HUDEP-2 (cell line): ENCODE data around the gene INSC.

Experiments used
- DNase-seq, 76 experiments: peaks; one replicate each; lab custom pipeline; 2025; ENCODE audit not compliant: unreplicated experiment in 76 of 76; lab: John Stamatoyannopoulos, UW

Gene INSC

GRCh38 chr11:15107730-15108515 lies 6.8 kb upstream of the INSC start:
- DNase-seq, result no peak

DNA sequence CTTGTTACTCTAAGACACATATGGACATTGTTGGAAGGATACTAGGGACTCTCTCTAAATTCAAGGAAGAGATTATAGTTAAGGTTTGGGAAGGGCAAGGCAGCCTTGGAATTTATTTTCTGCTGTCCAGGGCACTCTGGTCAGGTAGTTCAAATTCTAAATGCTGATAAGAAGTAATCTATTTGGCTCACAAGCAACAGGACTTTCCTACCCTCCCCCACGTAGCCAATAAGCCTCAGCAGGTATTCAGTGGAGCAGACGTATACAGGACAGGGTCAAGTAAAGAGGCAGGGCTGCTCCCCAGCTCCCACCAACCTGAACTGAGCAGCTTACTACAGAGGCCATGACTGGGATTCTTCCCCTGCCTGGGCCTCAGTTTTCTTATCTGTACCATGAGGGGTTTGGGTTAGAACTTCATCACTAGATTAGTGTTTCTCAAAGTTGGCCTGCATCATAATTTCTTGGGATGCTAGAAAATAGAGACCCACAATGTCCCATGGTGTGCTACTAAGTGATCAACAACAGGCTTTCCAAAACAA lies 6.1 kb upstream of the INSC start:
- DNase-seq, result no peak

DNA sequence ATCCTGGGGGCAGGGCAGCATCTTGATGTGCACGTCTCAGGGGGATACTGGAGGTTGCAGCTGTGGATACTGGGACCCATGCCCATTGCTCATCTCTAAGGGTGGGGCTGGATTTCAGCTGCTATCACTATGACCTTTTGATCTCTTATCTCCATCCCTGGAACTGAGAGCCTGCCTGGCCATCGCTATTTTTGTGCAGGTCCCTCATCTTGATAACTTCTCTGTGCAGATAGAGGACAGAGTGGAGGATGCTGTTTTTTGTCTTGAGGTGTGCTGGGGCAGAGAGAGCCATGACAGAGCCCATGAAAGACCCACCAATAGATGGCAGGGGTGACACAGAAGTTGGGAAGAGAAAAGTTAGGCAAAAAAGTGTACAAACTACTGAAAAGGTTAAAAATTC lies 5.1 kb upstream of the INSC start:
- DNase-seq, result no peak

DNA sequence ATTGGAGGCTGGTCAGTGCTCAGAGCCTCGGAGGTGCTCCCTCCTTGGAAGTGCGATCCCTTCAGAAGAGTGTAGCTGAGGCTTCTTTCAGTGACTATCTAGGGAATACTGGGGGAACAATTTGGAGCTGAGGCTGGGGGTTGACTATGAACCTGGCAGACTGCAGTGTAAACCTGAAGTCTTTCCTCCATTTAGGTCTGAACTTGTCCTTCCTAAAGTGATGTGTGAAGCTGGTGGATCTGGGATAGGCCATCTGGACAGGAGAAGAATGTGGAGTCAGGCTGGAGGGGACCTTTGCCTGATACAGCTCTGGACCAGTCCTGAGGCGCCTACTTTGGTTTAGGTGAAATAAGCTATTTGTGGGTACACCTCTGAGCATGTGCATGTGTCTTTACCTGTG lies 3.5 kb upstream of the INSC start:
- DNase-seq, result no peak

GRCh38 chr11:15112131-15112541 lies 2.6 kb upstream of the INSC start:
- no peak for DNase-seq

GRCh38 chr11:15113381-15113780 lies 1.3 kb upstream of the INSC start:
- no peak for DNase-seq

DNA sequence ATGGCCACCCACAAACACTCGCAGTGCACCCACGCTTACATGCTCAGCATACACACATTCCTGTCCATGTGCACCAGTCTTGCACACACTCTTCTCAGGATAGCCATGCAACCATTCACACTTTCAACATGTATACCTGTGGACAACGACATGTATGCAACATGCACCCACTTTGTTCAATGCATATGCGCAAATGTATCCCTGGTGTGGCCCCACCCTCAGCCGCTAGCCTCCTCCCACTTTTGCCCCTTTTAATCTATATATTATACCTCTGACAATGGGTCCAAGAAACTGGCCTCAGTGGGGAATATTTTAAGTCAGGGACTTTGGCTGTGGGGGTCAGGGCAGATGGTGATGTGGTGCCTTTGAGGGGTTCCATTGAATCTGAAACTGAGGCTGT lies 963 bp downstream of the INSC start:
- DNase-seq, result no peak

DNA sequence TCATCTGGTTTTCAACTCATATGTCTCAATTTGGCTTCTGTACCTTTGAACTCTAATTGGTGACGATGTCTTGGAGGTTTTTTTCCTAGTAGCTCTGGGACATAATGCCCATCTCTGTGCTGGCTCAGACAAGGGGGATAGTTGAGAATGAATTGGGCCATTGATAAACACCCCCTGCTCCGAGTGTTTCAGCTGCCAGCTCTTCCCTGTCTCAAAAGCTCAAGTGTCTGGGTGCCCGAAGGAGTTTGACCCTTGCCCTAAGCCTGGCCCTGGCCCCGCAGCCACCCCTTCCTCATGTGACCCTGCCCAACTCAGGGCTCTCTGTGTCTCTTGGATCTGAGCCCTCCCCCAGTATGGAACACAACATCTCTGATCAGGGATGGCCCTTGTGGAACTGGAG lies 3.0 kb downstream of the INSC start:
- no peak for DNase-seq

DNA sequence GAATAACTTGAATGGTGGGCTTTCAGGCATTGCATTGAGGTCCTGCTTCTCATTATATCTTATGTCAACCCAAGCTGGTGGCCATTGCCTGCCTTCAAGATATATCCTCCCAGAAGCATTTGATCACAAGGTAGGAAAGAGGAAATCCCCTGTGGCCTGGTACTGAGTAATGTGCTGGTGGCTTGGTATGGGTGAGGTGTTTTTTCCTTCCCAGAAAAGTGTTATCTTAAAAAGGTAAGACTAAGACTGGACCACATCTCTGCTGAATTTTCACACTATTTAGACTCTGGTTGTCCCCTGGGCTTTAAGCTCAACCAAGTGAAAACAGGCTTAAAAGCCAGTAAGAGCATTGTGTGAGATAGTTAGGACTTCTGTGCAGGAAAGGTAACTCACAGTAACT lies 3.7 kb downstream of the INSC start:
- no peak for DNase-seq

GRCh38 chr11:15119352-15119751 lies 4.6 kb downstream of the INSC start:
- no peak for DNase-seq

DNA sequence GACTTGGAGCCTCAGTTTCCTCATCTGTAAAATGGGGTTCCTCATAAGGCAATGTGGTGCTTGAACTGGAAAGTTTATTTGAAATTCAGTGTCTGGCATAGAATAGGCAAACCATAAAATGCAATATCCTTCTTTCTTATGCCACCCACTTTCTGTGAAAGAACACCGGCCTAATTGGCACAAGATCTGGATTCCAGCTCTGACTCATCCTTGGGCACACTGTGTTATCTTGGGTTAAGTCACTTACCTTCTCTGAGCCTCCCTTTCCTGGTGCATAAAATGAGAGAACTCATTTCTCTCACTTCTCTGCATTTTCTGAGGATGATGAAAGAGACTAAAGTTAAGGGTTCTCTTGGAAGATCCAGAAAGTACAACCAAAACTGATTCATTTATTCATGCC lies 5.1 kb downstream of the INSC start:
- DNase-seq, result no peak

DNA sequence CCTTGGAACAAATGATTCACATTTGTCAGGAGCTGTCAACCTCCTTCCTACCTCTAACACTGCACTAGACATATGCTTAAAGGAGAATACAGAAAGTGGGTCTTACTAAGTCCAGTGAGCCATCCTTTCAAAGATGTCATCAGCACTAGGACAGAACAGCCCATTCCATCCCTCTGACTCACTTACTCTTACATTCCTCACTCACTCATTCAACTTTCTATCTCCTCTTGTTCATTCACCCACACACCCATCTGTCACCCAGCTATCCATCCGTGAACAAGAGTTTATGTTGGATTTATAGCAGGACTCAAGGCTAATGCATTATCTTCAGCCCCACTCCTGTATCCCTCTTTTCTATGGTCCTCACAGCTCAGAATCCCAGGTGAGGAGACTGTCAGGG lies 9.1 kb downstream of the INSC start:
- no peak for DNase-seq

GRCh38 chr11:15124528-15124927 lies 9.8 kb downstream of the INSC start:
- DNase-seq, result no peak

DNA sequence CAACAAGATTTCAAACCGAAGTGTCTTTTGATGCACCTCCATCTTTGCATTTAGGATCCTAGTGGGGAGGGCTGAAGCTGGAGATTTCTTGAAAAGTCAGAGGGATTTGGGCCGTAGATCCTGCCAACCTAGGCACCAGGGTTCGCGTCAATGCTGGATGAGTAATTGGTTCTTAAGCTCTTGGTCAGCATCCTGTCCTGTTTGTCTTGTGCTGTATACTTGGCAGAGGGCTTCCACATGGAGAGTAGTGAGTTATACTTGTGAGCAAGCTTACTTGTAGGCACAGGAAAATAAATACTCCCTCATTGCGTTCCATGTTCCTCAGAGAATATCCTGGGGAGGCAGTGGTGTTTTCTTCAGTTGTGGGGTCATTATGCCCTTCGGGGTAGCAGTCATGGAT lies 12.6 kb downstream of the INSC start:
- DNase-seq, result no peak

- DNase-seq, result no peak
Measured at GRCh38 chr11:15128621-15129020, 13.9 kb downstream of the INSC start.

DNA sequence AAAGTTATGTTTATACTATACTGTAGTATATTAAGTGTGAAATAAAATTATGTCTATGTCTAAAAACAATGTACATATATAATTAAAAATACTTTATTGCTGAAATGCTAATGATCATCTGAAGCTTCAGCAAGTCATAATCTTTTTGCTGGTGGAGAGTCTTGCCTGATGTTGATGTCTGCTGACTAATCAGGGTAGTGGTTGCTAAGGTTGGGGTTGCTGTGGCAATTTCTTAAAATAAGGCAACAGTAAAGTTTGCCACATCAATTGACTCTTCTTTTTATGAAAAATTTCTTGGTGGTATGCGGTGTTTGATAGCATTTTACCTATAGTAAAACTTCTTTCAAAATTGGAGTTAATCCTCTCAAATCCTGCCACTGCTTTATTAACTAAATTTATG lies 21.4 kb downstream of the INSC start:
- no peak for DNase-seq

DNA sequence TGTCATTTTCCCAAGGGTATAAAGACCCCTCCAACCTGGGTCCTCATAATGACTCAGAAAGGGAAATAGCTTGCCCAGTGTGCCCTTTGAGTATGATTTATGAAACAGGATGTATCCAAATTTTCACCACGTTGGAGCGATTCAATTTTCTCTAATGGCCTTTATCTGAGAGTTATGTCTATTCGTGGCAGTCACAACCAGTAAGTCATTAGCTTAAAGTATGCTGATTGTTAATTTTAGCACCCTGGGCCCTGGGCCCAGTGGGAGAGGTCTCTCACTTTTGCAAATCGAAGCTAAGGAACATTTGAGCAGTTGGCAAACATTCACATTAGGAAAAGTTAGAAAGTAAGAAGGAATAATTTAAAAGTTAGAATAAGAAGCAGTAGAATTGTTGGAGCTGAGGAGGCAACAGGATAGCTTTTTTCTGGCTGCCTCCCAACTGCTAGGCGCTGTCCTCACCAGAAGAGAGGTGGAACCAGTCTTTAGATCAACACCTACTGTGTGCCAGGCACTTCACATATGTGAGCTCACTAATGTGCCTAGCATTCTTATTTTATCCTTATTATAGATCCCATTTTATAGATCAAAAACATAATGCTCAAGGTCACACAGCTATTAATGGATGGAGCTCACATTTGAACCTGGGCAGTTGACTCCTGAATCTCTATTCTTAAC lies 24.5 kb downstream of the INSC start:
- no peak for DNase-seq

GRCh38 chr11:15139958-15140659 lies 25.4 kb downstream of the INSC start:
- no peak for DNase-seq

DNA sequence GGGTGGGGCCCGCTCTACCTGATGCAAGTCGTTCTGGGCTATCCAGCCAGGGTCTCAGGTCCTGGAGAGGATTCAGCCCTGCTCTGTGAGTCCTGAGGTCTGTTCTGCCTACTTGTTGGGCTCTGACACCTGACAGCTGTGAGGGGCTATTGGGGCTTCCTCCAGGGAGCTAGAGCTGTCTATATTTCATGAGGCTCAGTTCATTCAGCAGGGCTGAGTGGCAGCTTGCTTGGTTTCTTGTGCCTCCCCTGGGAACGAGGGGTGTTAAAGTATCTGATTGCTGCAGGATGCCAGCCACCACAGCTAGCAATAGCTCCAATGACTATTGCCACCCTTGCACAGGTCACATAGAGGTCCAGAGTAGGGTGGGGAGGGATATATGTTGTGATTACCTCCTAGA lies 26.7 kb downstream of the INSC start:
- no peak for DNase-seq

- no peak for DNase-seq
Measured at GRCh38 chr11:15142838-15143237, 28.1 kb downstream of the INSC start.

- DNase-seq, result no peak
Measured at GRCh38 chr11:15143855-15144254, 29.1 kb downstream of the INSC start.

DNA sequence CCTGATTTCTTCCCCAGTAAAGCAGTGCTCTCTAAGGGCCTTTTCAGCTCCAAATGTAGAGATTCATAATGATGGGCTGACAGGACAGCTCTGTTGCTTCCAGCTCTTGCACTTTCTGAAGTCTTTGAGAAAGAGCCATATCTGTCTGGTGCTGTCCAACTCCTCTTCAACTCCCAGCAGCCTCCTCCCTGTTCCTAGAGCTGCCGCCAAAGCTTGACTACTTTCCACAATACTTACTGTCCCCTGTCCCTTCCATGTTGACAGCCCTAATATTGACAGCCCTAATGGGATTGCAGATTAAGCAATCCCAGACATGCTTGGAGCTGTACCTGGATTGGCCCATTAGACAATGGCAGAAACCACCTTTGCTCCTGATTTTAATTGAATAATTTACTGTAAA lies 29.6 kb downstream of the INSC start:
- DNase-seq, result no peak
